ENCODE measurements around the gene ZNF362.

DNA sequence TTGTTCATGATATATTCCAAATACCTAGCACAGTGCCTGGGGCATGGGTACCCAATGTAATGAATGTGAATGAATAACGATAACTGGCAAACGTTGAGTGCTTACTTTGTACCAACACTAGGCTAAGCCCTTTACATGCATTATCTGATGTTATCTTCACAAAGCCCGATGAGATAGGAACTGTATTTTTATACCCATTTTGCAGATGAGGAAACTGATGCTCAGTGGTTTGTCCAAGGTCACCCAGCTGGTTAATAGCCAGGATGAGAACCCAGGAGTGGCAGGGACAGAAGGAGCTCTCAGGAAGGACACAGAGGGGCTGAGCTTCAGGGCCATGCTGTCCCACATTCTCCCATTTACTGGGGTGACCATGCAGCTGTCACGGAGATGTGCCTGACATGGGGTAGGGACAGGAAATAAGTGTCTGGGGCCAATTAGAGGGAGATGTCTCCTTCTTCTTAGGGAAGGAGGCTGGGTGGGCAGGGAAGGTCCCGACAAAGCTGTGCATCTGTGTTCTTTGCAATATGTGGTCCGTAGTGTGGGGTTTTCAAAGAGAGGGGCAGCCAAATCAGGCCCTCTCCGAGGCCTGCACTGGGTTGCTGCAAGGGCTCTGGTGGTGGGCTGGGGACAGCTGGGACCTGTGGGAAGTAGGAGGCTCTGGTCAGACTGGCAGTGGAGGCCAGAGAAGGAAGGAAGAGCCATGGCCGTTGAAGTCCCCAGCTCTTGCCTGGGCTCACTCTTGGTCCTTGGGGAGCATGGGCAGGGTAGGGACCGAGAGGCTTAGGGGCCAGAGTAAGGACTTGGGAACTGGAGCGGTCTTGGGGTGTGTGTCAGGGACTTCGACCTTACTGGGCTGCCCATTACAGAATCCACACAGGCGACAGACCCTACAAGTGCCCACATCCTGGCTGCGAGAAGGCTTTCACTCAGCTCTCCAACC is 38.0 kb downstream of the ZNF362 start:
- no peak for TF ChIP-seq YY1 (IDR thresholded peaks at IDR 0.05; ENCODE audit: insufficient read depth, insufficient read length)
- no peak for TF ChIP-seq SUZ12 (IDR thresholded peaks at IDR 0.05; ENCODE audit: extremely low read depth, insufficient read depth, insufficient read length)

Measured in NT2/D1 (cell line).